ENCODE measurements around the gene MICALL2. TPM values are rescaled to one million over a fixed set of nuclear protein-coding genes. Genes with fewer than 3 reads are reported as not detected.

Gene MICALL2
- total RNA-seq, 2 donors from 2014 or later: 62.8 to 117 TPM

GRCh38 chr7:1439373-1440363, 19.6 kb downstream of the MICALL2 start:
- intact Hi-C loops (cut with DNase I): no loop called here
- no peak overlapping the region for H3K9ac ChIP-seq (ENCODE audit: low read depth in 2 of 2, low read length in 2 of 2)
- no peaks in the 10 kb centered on the region for H3K4me1 ChIP-seq
- TF ChIP-seq CTCF (IDR thresholded peaks at IDR 0.05): no peak
- H3K36me3 ChIP-seq: no peaks in the 10 kb centered on the region
- DNase-seq: no peak
- no peak overlapping the region for H3K4me3 ChIP-seq
- no peak overlapping the region for H3K27ac ChIP-seq
- no peaks in the 10 kb centered on the region for H3K27me3 ChIP-seq
- no peaks in the 10 kb centered on the region for H3K9me3 ChIP-seq

GRCh38 chr7:1438821-1439220, 20.4 kb downstream of the MICALL2 start:
- intact Hi-C loops (cut with DNase I): no loop called here
- Histone ChIP-seq H3K27ac (no peak overlapping the region), H3K9me3 (no peaks in the 10 kb centered on the region), H3K4me1 (no peaks in the 10 kb centered on the region), H3K36me3 (no peaks in the 10 kb centered on the region), H3K27me3 (no peaks in the 10 kb centered on the region), H3K4me3 (no peak overlapping the region), H3K9ac (ENCODE audit: low read depth in 2 of 2, low read length in 2 of 2) (no peak overlapping the region)
- no peak for TF ChIP-seq CTCF (IDR thresholded peaks at IDR 0.05)
- DNase-seq: no peak

- Histone ChIP-seq H3K27ac (no peak overlapping the region), H3K27me3 (no peaks in the 10 kb centered on the region), H3K9ac (ENCODE audit: low read depth in 2 of 2, low read length in 2 of 2) (no peak overlapping the region), H3K4me3 (no peak overlapping the region), H3K9me3 (no peaks in the 10 kb centered on the region), H3K36me3 (no peaks in the 10 kb centered on the region), H3K4me1 (no peaks in the 10 kb centered on the region)
- TF ChIP-seq CTCF (IDR thresholded peaks at IDR 0.05): no peak
- no peak for DNase-seq
- intact Hi-C loops (cut with DNase I): no loop called here
These were observed 21.1 kb downstream of the MICALL2 start for GRCh38 chr7:1438208-1438607.

- intact Hi-C loops (cut with DNase I): no loop called here
- no peaks in the 10 kb centered on the region for H3K36me3 ChIP-seq
- no peaks in the 10 kb centered on the region for H3K9me3 ChIP-seq
- no peak for TF ChIP-seq CTCF (IDR thresholded peaks at IDR 0.05)
- no peak overlapping the region for H3K9ac ChIP-seq (ENCODE audit: low read depth in 2 of 2, low read length in 2 of 2)
- H3K27me3 ChIP-seq: no peaks in the 10 kb centered on the region
- H3K27ac ChIP-seq: no peak overlapping the region
- DNase-seq: no peak
- H3K4me3 ChIP-seq: no peak overlapping the region
- H3K4me1 ChIP-seq: no peaks in the 10 kb centered on the region
These were observed 22.0 kb downstream of the MICALL2 start for GRCh38 chr7:1437155-1437880.

GRCh38 chr7:1436608-1437007, 22.7 kb downstream of the MICALL2 start:
- Histone ChIP-seq H3K36me3 (no peaks in the 10 kb centered on the region), H3K9me3 (no peaks in the 10 kb centered on the region), H3K4me3 (no peak overlapping the region), H3K9ac (ENCODE audit: low read depth in 2 of 2, low read length in 2 of 2) (no peak overlapping the region), H3K27ac (no peak overlapping the region), H3K4me1 (no peaks in the 10 kb centered on the region), H3K27me3 (no peaks in the 10 kb centered on the region)
- TF ChIP-seq CTCF (IDR thresholded peaks at IDR 0.05): no peak
- no peak for DNase-seq
- intact Hi-C loops (cut with DNase I): no loop called here

All from colonic mucosa (tissue), 4 donors.